SJSA1 (cell line): ENCODE data around the gene MOK. TPM values are rescaled to one million over a fixed set of nuclear protein-coding genes. Genes with fewer than 3 reads are reported as not detected.

Experiments used
- DNase-seq, 2 experiments: peaks; one replicate each; pipeline ENCODE4 v3.0.0-alpha.2; 2015 to 2020; ENCODE audit warnings: low spot score in 2 of 2, low read depth in 1 of 2
- H3K27ac ChIP-seq: fragments of 250-450 bp; sonication (Bioruptor Pico); 2 replicates; pipeline ENCODE4 v1.5.1; 2020; ENCODE audit warnings: mild to moderate bottlenecking, moderate library complexity
- H3K27me3 ChIP-seq: fragments of 250-450 bp; sonication (Bioruptor Pico); replicated peaks from 2 replicates; pipeline ENCODE4 v1.5.1; 2020; ENCODE audit warnings: mild to moderate bottlenecking, moderate library complexity
- H3K36me3 ChIP-seq: fragments of 250-450 bp; sonication (Bioruptor Pico); 2 replicates; pipeline ENCODE4 v1.5.1; 2020; ENCODE audit warnings: mild to moderate bottlenecking
- H3K4me1 ChIP-seq: fragments of 250-450 bp; sonication (Bioruptor Pico); replicated peaks from 2 replicates; pipeline ENCODE4 v1.6.1; 2021; ENCODE audit warnings: mild to moderate bottlenecking
- H3K4me3 ChIP-seq: fragments of 250-450 bp; sonication (Bioruptor Pico); 2 replicates; pipeline ENCODE4 v1.5.1; 2020; ENCODE audit warnings: mild to moderate bottlenecking
- H3K9me3 ChIP-seq: fragments of 250-450 bp; sonication (Bioruptor Pico); replicated peaks from 2 replicates; pipeline ENCODE4 v1.5.1; 2020; ENCODE audit warnings: mild to moderate bottlenecking
- total RNA-seq: library from RNA; depleted of rRNA; stranded (reverse); fragments of >200 nt; shearing (Covaris generic); gene quantifications from 2 replicates; pipeline ENCODE4 v1.2.3, GENCODE V29; 2014

The MOK gene
- total RNA-seq, 1 experiment from 2014 or later: 2.7 TPM

- no peak for DNase-seq
- no peaks in the 10 kb centered on the region for H3K27me3 ChIP-seq
- H3K9me3 ChIP-seq: no peaks in the 10 kb centered on the region
- H3K27ac ChIP-seq: no peak overlapping the region
- no peak overlapping the region for H3K4me3 ChIP-seq
- no peaks in the 10 kb centered on the region for H3K36me3 ChIP-seq
- H3K4me1 ChIP-seq: peaks cover 30% of the 10 kb centered on the region
Observed at GRCh38 chr14:102283631-102284129, 21.3 kb downstream of the MOK start.

- no peak overlapping the region for H3K27ac ChIP-seq
- no peaks in the 10 kb centered on the region for H3K36me3 ChIP-seq
- H3K4me3 ChIP-seq: no peak overlapping the region
- peaks cover 33% of the 10 kb centered on the region for H3K4me1 ChIP-seq
- no peaks in the 10 kb centered on the region for H3K27me3 ChIP-seq
- H3K9me3 ChIP-seq: no peaks in the 10 kb centered on the region
- DNase-seq: no peak
Observed at GRCh38 chr14:102282751-102283465, 22.1 kb downstream of the MOK start.

GRCh38 chr14:102280376-102280962 is 24.5 kb downstream of the MOK start:
- Histone ChIP-seq H3K27me3 (no peaks in the 10 kb centered on the region), H3K27ac (peak overlapping the region; percentile 97), H3K4me1 (peaks cover 33% of the 10 kb centered on the region), H3K36me3 (no peaks in the 10 kb centered on the region), H3K4me3 (no peak overlapping the region), H3K9me3 (no peaks in the 10 kb centered on the region)
- DNase-seq: peak; percentile 64 to 69

GRCh38 chr14:102279688-102280348 is 25.1 kb downstream of the MOK start:
- H3K4me1 ChIP-seq: peaks cover 33% of the 10 kb centered on the region

GRCh38 chr14:102279282-102279681 is 25.7 kb downstream of the MOK start:
- Histone ChIP-seq H3K27me3 (no peaks in the 10 kb centered on the region), H3K4me1 (peaks cover 33% of the 10 kb centered on the region), H3K4me3 (no peak overlapping the region), H3K36me3 (no peaks in the 10 kb centered on the region), H3K9me3 (no peaks in the 10 kb centered on the region), H3K27ac (peak overlapping the region; percentile 97)
- DNase-seq: no peak

More at GRCh38 chr14:102279688-102280348, 25.1 kb downstream of the MOK start:
- Histone ChIP-seq H3K9me3 (no peaks in the 10 kb centered on the region), H3K36me3 (no peaks in the 10 kb centered on the region), H3K4me3 (no peak overlapping the region), H3K27ac (peak overlapping the region; percentile 97), H3K27me3 (no peaks in the 10 kb centered on the region)
- peak; percentile 87 to 90 for DNase-seq

- Histone ChIP-seq H3K9me3 (no peaks in the 10 kb centered on the region), H3K27ac (peak overlapping the region; percentile 97), H3K27me3 (no peaks in the 10 kb centered on the region), H3K36me3 (no peaks in the 10 kb centered on the region), H3K4me1 (peaks cover 33% of the 10 kb centered on the region), H3K4me3 (no peak overlapping the region)
- no peak for DNase-seq
Observed at GRCh38 chr14:102278631-102278935, 26.4 kb downstream of the MOK start.

- no peaks in the 10 kb centered on the region for H3K36me3 ChIP-seq
Observed at GRCh38 chr14:102277874-102278630, 26.9 kb downstream of the MOK start.

GRCh38 chr14:102275866-102276265 is 29.1 kb downstream of the MOK start:
- Histone ChIP-seq H3K4me3 (no peak overlapping the region), H3K27ac (no peak overlapping the region), H3K4me1 (peaks cover 25% of the 10 kb centered on the region), H3K36me3 (no peaks in the 10 kb centered on the region), H3K27me3 (no peaks in the 10 kb centered on the region), H3K9me3 (no peaks in the 10 kb centered on the region)
- DNase-seq: no peak

More at GRCh38 chr14:102277874-102278630, 26.9 kb downstream of the MOK start:
- no peak overlapping the region for H3K27ac ChIP-seq
- H3K9me3 ChIP-seq: no peaks in the 10 kb centered on the region
- no peak for DNase-seq
- no peak overlapping the region for H3K4me3 ChIP-seq
- no peaks in the 10 kb centered on the region for H3K27me3 ChIP-seq
- peaks cover 33% of the 10 kb centered on the region for H3K4me1 ChIP-seq

- H3K4me3 ChIP-seq: no peak overlapping the region
- no peak overlapping the region for H3K27ac ChIP-seq
- H3K36me3 ChIP-seq: no peaks in the 10 kb centered on the region
- DNase-seq: no peak
- no peaks in the 10 kb centered on the region for H3K4me1 ChIP-seq
- H3K27me3 ChIP-seq: no peaks in the 10 kb centered on the region
- no peaks in the 10 kb centered on the region for H3K9me3 ChIP-seq
Observed at GRCh38 chr14:102272392-102272791, 32.6 kb downstream of the MOK start.

GRCh38 chr14:102264775-102265174 is 40.2 kb downstream of the MOK start:
- Histone ChIP-seq H3K4me1 (peaks cover 8% of the 10 kb centered on the region), H3K36me3 (no peaks in the 10 kb centered on the region), H3K4me3 (no peak overlapping the region), H3K27me3 (no peaks in the 10 kb centered on the region), H3K9me3 (no peaks in the 10 kb centered on the region), H3K27ac (no peak overlapping the region)
- DNase-seq: no peak

- Histone ChIP-seq H3K27ac (no peak overlapping the region), H3K4me3 (no peak overlapping the region), H3K36me3 (no peaks in the 10 kb centered on the region), H3K9me3 (no peaks in the 10 kb centered on the region), H3K4me1 (peaks cover 8% of the 10 kb centered on the region), H3K27me3 (no peaks in the 10 kb centered on the region)
- DNase-seq: no peak
Observed at GRCh38 chr14:102264355-102264754, 40.6 kb downstream of the MOK start.

- Histone ChIP-seq H3K27ac (no peak overlapping the region), H3K36me3 (no peaks in the 10 kb centered on the region), H3K9me3 (no peaks in the 10 kb centered on the region), H3K4me3 (no peak overlapping the region), H3K27me3 (no peaks in the 10 kb centered on the region), H3K4me1 (peaks cover 8% of the 10 kb centered on the region)
- no peak for DNase-seq
Observed at GRCh38 chr14:102262929-102263462, 42.0 kb downstream of the MOK start.

GRCh38 chr14:102258136-102258535 is 46.8 kb downstream of the MOK start:
- Histone ChIP-seq H3K9me3 (no peaks in the 10 kb centered on the region), H3K27me3 (no peaks in the 10 kb centered on the region), H3K4me1 (peaks cover 7% of the 10 kb centered on the region), H3K4me3 (no peak overlapping the region), H3K27ac (no peak overlapping the region), H3K36me3 (no peaks in the 10 kb centered on the region)
- DNase-seq: no peak
